ENCODE results near the gene GIMAP4.

The GIMAP4 gene

DNA sequence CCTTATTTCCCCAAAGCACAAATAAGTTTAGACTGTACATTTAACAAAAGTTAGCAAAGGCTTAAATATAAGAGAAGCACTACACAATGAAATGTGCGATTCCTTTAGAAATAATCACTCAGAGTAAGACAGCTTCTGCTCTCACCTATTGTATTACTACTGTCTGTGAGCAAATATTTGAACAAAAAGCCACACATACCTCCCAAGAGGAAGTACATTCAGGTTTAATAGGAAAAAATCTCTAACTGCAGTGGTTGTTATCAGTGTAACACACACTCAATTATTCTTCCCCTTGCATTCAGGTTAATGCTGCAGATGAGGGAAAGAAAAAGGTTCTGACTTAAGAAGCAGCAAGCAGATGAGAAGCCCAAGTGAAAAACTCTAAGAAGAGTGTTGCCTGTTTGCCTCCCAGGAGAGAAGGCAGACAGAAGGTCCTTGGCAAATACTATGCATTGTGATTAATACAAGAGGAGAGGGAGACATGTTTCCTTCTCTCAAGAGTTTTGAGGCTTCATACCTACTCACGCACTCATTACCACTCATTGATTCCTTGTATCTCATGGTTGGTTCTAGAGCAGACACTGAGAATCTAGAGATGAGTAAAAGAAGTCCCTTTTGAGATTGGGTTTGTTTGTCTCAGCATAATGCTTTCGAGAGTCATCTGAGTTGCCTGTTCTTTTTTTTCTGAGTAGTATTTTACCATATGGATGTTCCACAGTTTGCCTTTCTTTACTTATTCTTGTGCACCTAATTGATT lies 13.6 kb downstream of the GIMAP4 start:
- no peak for TF ChIP-seq CTCF (IDR thresholded peaks at IDR 0.05; ENCODE audit: control insufficient read depth, extremely low read depth, insufficient read depth)
- no peak overlapping the region for H3K4me3 ChIP-seq (ENCODE audit: low read depth, low read length)
- DNase-seq (ENCODE audit: low read depth): peak; percentile 45

DNA sequence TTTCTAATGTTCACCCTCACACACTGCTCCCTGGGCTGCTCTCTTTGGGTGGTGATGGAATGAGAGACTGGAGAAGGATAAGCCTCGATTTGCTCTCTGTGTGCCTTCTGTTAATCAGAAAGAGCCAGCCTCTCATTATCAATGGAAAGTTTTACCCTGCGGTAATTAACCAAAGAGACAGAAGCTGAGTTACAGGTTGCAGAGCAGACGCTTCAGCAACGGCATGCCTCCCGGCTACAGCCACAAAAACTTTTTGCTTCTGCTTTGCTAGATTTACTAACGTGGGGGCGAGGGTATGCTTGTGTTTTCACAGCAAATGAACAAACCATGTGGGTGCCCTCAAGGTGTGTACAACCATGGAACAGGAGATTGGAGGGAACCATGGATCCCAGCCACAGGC lies 18.0 kb downstream of the GIMAP4 start:
- no peak overlapping the region for H3K4me3 ChIP-seq (ENCODE audit: low read depth, low read length)
- TF ChIP-seq CTCF (IDR thresholded peaks at IDR 0.05; ENCODE audit: control insufficient read depth, extremely low read depth, insufficient read depth): no peak
- no peak for DNase-seq (ENCODE audit: low read depth)

GRCh38 chr7:150586068-150586784 lies 19.0 kb downstream of the GIMAP4 start:
- no peak overlapping the region for H3K4me3 ChIP-seq (ENCODE audit: low read depth, low read length)
- no peak for DNase-seq (ENCODE audit: low read depth)
- no peak for TF ChIP-seq CTCF (IDR thresholded peaks at IDR 0.05; ENCODE audit: control insufficient read depth, extremely low read depth, insufficient read depth)

GRCh38 chr7:150586785-150587152 lies 19.6 kb downstream of the GIMAP4 start:
- H3K4me3 ChIP-seq (ENCODE audit: low read depth, low read length): no peak overlapping the region
- DNase-seq (ENCODE audit: low read depth): no peak
- no peak for TF ChIP-seq CTCF (IDR thresholded peaks at IDR 0.05; ENCODE audit: control insufficient read depth, extremely low read depth, insufficient read depth)

- H3K4me3 ChIP-seq (ENCODE audit: low read depth, low read length): no peak overlapping the region
- DNase-seq (ENCODE audit: low read depth): no peak
- no peak for TF ChIP-seq CTCF (IDR thresholded peaks at IDR 0.05; ENCODE audit: control insufficient read depth, extremely low read depth, insufficient read depth)
Observed at GRCh38 chr7:150587551-150587950, 20.4 kb downstream of the GIMAP4 start.

DNA sequence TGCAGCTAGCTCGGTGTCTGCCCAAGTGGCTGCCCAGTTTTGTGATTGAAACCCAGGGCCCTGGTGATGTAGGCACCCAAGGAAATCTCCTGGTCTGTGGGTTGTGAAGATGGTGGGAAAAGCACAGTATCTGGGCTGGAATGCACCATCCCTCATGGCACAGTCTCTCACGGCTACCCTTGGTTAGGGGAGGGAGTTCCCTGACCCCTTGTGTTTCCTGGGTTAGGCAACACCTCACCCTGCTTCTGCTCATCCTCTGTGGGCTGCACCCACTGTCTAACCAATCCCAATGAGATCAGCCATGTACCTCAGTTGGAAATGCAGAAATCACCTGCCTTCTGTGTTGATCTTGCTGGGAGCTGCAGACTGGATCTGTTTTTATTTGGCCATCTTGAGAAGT lies 27.6 kb downstream of the GIMAP4 start:
- no peak overlapping the region for H3K4me3 ChIP-seq (ENCODE audit: low read depth, low read length)
- DNase-seq (ENCODE audit: low read depth): no peak
- no peak for TF ChIP-seq CTCF (IDR thresholded peaks at IDR 0.05; ENCODE audit: control insufficient read depth, extremely low read depth, insufficient read depth)

Data from LNCaP clone FGC (cell line).